PC-9 (cell line): ENCODE measurements around the gene RAMACL. TPM values are rescaled to one million over a fixed set of nuclear protein-coding genes. Genes with fewer than 3 reads are reported as not detected.

Experiments used
- BruUV-seq: library from RNA; stranded (reverse); fragments of 400-500 nt; replicated peaks from 2 replicates; lab custom pipeline; 2021; lab: Mats Ljungman, UMichigan
- CTCF ChIA-PET: fragments of 300-600 bp; sonication (Branson Sonifier 250); formaldehyde crosslinking; loops from one replicate; lab custom pipeline; 2022; ENCODE audit warnings: antibody characterized with exemption; lab: Charles Lee
- POLR2A ChIA-PET: fragments of 300-600 bp; sonication (Branson Sonifier 250); formaldehyde crosslinking; loops from one replicate; lab custom pipeline; 2022; ENCODE audit warnings: antibody characterized with exemption; ENCODE audit not compliant: unreplicated experiment; lab: Charles Lee
- DNase-seq, 2 experiments: peaks; one replicate each; pipeline versions ENCODE4 v3.0.0 to v3.0.0-alpha.2; 2015 to 2022; ENCODE audit warnings: mixed read lengths in 1 of 2
- H2AFZ ChIP-seq: fragments of 200-600 bp; sonication (generic); 2 replicates; pipeline ENCODE4 v1.8.1; 2017; ENCODE audit warnings: antibody characterized with exemption
- H3F3A ChIP-seq: fragments of 200-600 bp; sonication (generic); 2 replicates; pipeline ENCODE4 v1.8.1; 2017; ENCODE audit warnings: antibody characterized with exemption, mild to moderate bottlenecking, low read depth; ENCODE audit not compliant: insufficient read depth
- H3K27ac ChIP-seq: fragments of 200-600 bp; sonication (generic); 2 replicates; pipeline ENCODE4 v1.6.1; 2016; ENCODE audit warnings: mixed run types
- H3K27me3 ChIP-seq: fragments of 200-600 bp; sonication (generic); 2 replicates; pipeline ENCODE4 v1.6.1; 2016; ENCODE audit warnings: low read depth, mixed run types; ENCODE audit not compliant: insufficient read depth
- H3K36me3 ChIP-seq: fragments of 200-600 bp; sonication (generic); 2 replicates; pipeline ENCODE4 v1.6.1; 2016; ENCODE audit warnings: low read depth, mixed run types
- H3K4me1 ChIP-seq: fragments of 200-600 bp; sonication (generic); replicated peaks from 2 replicates; pipeline ENCODE4 v1.6.1; 2016; ENCODE audit warnings: mixed run types; ENCODE audit not compliant: insufficient read depth
- H3K4me2 ChIP-seq: fragments of 200-600 bp; sonication (generic); 2 replicates; pipeline ENCODE4 v1.6.1; 2017; ENCODE audit warnings: mixed run types
- H3K4me3 ChIP-seq: fragments of 200-600 bp; sonication (generic); 2 replicates; pipeline ENCODE4 v1.6.1; 2016; ENCODE audit warnings: mixed run types
- H3K79me2 ChIP-seq: fragments of 200-600 bp; sonication (generic); 2 replicates; pipeline ENCODE4 v1.6.1; 2017; ENCODE audit warnings: low read depth, mixed run types
- H3K9me2 ChIP-seq: fragments of 200-600 bp; sonication (generic); 2 replicates; pipeline ENCODE4 v1.8.1; 2017; ENCODE audit warnings: mild to moderate bottlenecking; ENCODE audit not compliant: insufficient read depth
- H3K9me3 ChIP-seq: fragments of 200-600 bp; sonication (generic); 2 replicates; pipeline ENCODE4 v1.8.1; 2016; ENCODE audit warnings: low read depth; ENCODE audit not compliant: insufficient read depth
- H4K20me1 ChIP-seq: fragments of 200-600 bp; sonication (generic); 2 replicates; pipeline ENCODE4 v1.8.1; 2017; ENCODE audit not compliant: insufficient read depth
- CTCF ChIP-seq: fragments of 200-600 bp; sonication (generic); conservative IDR thresholded peaks from 2 replicates; pipeline ENCODE4 v1.6.1; 2017; ENCODE audit warnings: mixed run types, antibody characterized with exemption, mild to moderate bottlenecking, moderate library complexity
- EZH2 ChIP-seq: fragments of 200-600 bp; sonication (generic); IDR thresholded peaks from 2 replicates; pipeline ENCODE4 v1.8.0; 2017; ENCODE audit warnings: antibody characterized with exemption, low read depth
- intact Hi-C: fragments of 100-400 bp; cut with micrococcal nuclease; formaldehyde crosslinking; loops from one replicate; pipeline ENCODE4 v1.10.0; 2022; ENCODE audit not compliant: unreplicated experiment
- total RNA-seq: library from RNA; stranded (reverse); gene quantifications from 2 replicates; pipeline ENCODE4 v1.2.3, GENCODE V29; 2021

Gene RAMACL
- total RNA-seq, 1 experiment from 2014 or later: 0.52 TPM

GRCh38 chr6:166591026-166591425 lies 4.5 kb upstream of the RAMACL start:
- Histone ChIP-seq H3F3A (no peaks in the 10 kb centered on the region), H3K4me1 (no peaks in the 10 kb centered on the region), H3K9me3 (no peaks in the 10 kb centered on the region), H3K4me3 (no peak overlapping the region), H4K20me1 (peaks cover 5% of the 10 kb centered on the region; the same call in 1 of the 2 replicates), H3K9me2 (no peaks in the 10 kb centered on the region), H3K27ac (no peak overlapping the region), H3K4me2 (no peak overlapping the region), H2AFZ (no peak overlapping the region), H3K27me3 (no peaks in the 10 kb centered on the region), H3K36me3 (no peaks in the 10 kb centered on the region), H3K79me2 (no peaks in the 10 kb centered on the region)
- intact Hi-C loops: no loop called here
- ChIA-PET CTCF (no interaction called here), POLR2A (no interaction called here)
- TF ChIP-seq EZH2: no peak
- no peak for TF ChIP-seq CTCF
- no peak for DNase-seq
- BruUV-seq: no TSS peak

- POLR2A ChIA-PET: no interaction called here
Observed at GRCh38 chr6:166589786-166590574, 3.5 kb upstream of the RAMACL start.

GRCh38 chr6:166589337-166589731 lies 2.9 kb upstream of the RAMACL start:
- Histone ChIP-seq H3K9me2 (no peaks in the 10 kb centered on the region), H3K4me2 (no peak overlapping the region), H3F3A (no peaks in the 10 kb centered on the region), H3K27me3 (no peaks in the 10 kb centered on the region), H4K20me1 (peaks cover 5% of the 10 kb centered on the region; the same call in 1 of the 2 replicates), H3K36me3 (no peaks in the 10 kb centered on the region), H3K79me2 (no peaks in the 10 kb centered on the region), H3K27ac (no peak overlapping the region), H3K9me3 (no peaks in the 10 kb centered on the region), H2AFZ (no peak overlapping the region), H3K4me3 (no peak overlapping the region), H3K4me1 (no peaks in the 10 kb centered on the region)
- ChIA-PET POLR2A (no interaction called here), CTCF (no interaction called here)
- intact Hi-C loops: no loop called here
- no peak for DNase-seq
- TF ChIP-seq CTCF: no peak
- TF ChIP-seq EZH2: no peak
- no TSS peak for BruUV-seq

More at GRCh38 chr6:166589786-166590574, 3.5 kb upstream of the RAMACL start:
- H3K4me3 ChIP-seq: no peak overlapping the region
- H4K20me1 ChIP-seq: peaks cover 5% of the 10 kb centered on the region; the same call in 1 of the 2 replicates
- no peak overlapping the region for H2AFZ ChIP-seq
- intact Hi-C loops: no loop called here
- no peaks in the 10 kb centered on the region for H3K36me3 ChIP-seq
- H3F3A ChIP-seq: no peaks in the 10 kb centered on the region
- H3K4me1 ChIP-seq: no peaks in the 10 kb centered on the region
- no peaks in the 10 kb centered on the region for H3K27me3 ChIP-seq
- no TSS peak for BruUV-seq
- no peaks in the 10 kb centered on the region for H3K79me2 ChIP-seq
- H3K9me3 ChIP-seq: no peaks in the 10 kb centered on the region
- no peaks in the 10 kb centered on the region for H3K9me2 ChIP-seq
- CTCF ChIA-PET: no interaction called here
- H3K4me2 ChIP-seq: no peak overlapping the region
- no peak for DNase-seq
- TF ChIP-seq EZH2 (no peak), CTCF (no peak)
- no peak overlapping the region for H3K27ac ChIP-seq
